HepG2 (cell line): ENCODE data around the gene ACOT13. TPM values are rescaled to one million over a fixed set of nuclear protein-coding genes. Genes with fewer than 3 reads are reported as not detected.

Experiments
- ATF5 ChIP-seq: sonication (generic); formaldehyde crosslinking; IDR thresholded peaks from 2 replicates; pipeline ENCODE4 v1.4.0; 2020; ENCODE audit warnings: mild to moderate bottlenecking, low read depth, missing genetic modification reagents
- BCL6 ChIP-seq: IDR thresholded peaks from 2 replicates; pipeline ENCODE4 v1.6.1; 2016; ENCODE audit warnings: missing genetic modification reagents, missing compliant biosample characterization
- DMTF1 ChIP-seq: sonication (generic); formaldehyde crosslinking; IDR thresholded peaks from 2 replicates; pipeline ENCODE4 v1.4.0; 2020; ENCODE audit warnings: mild to moderate bottlenecking, missing genetic modification reagents
- IRX3 ChIP-seq: sonication (generic); formaldehyde crosslinking; IDR thresholded peaks from 2 replicates; pipeline ENCODE4 v1.8.1; 2023; ENCODE audit warnings: mild to moderate bottlenecking, low read depth, missing genetic modification reagents, borderline replicate concordance
- KDM5B ChIP-seq: sonication (generic); formaldehyde crosslinking; IDR thresholded peaks from 2 replicates; pipeline ENCODE4 v1.4.0; 2020; ENCODE audit warnings: missing genetic modification reagents, mild to moderate bottlenecking, borderline replicate concordance
- NONO ChIP-seq, 2 experiments: fragments of 450-650 bp in 1 of 2; sonication (generic) in 1 of 2; formaldehyde crosslinking in 1 of 2; IDR thresholded peaks in 1 of 2; conservative IDR thresholded peaks in 1 of 2; 2 replicates each; pipeline versions ENCODE4 v1.6.1 to v1.8.0; 2017 to 2022; ENCODE audit warnings: mild to moderate bottlenecking in 1 of 2, missing genetic modification reagents in 1 of 2, moderate library complexity in 1 of 2
- PATZ1 ChIP-seq: sonication (generic); formaldehyde crosslinking; IDR thresholded peaks from 2 replicates; pipeline ENCODE4 v1.4.0; 2020; ENCODE audit warnings: missing genetic modification reagents
- SCMH1 ChIP-seq: sonication (generic); formaldehyde crosslinking; IDR thresholded peaks from 2 replicates; pipeline ENCODE4 v1.9.0; 2021; ENCODE audit warnings: missing genetic modification reagents, mild to moderate bottlenecking, borderline replicate concordance
- SP5 ChIP-seq: IDR thresholded peaks from 2 replicates; pipeline ENCODE4 v1.6.1; 2016; ENCODE audit warnings: low read depth, borderline replicate concordance
- XRCC5 ChIP-seq: fragments of 200-400 bp; formaldehyde crosslinking; optimal IDR thresholded peaks from 2 replicates; pipeline ENCODE3; 2017; ENCODE audit warnings: mild to moderate bottlenecking, low read length
- YY1 ChIP-seq: IDR thresholded peaks from 2 replicates; pipeline ENCODE4 v1.6.1; 2011; ENCODE audit warnings: low read length, low read depth, moderate library complexity, mild to moderate bottlenecking; ENCODE audit not compliant: insufficient read depth, insufficient replicate concordance
- ZBTB25 ChIP-seq: IDR thresholded peaks from 2 replicates; pipeline ENCODE4 v1.6.1; 2018; ENCODE audit warnings: missing genetic modification reagents
- ZFP90 ChIP-seq: sonication (generic); formaldehyde crosslinking; IDR thresholded peaks from 2 replicates; pipeline ENCODE4 v1.8.0; 2022; ENCODE audit warnings: missing genetic modification reagents, mild to moderate bottlenecking, inconsistent platforms, borderline replicate concordance
- ZNF12 ChIP-seq: sonication (generic); formaldehyde crosslinking; IDR thresholded peaks from 2 replicates; pipeline ENCODE4 v1.5.0; 2020; ENCODE audit warnings: missing genetic modification reagents
- ZNF30 ChIP-seq: sonication (generic); formaldehyde crosslinking; IDR thresholded peaks from 2 replicates; pipeline ENCODE4 v1.5.0; 2020; ENCODE audit warnings: mild to moderate bottlenecking, missing genetic modification reagents
- ZNF589 ChIP-seq: sonication (generic); formaldehyde crosslinking; conservative IDR thresholded peaks from 2 replicates; pipeline ENCODE4 v1.8.0; 2022; ENCODE audit warnings: mild to moderate bottlenecking, moderate library complexity, missing genetic modification reagents
- ZNF710 ChIP-seq: sonication (generic); formaldehyde crosslinking; IDR thresholded peaks from 2 replicates; pipeline ENCODE4 v1.5.0; 2020; ENCODE audit warnings: mild to moderate bottlenecking, missing genetic modification reagents, borderline replicate concordance
- polyA plus RNA-seq, 8 experiments: library from polyadenylated mRNA; depleted of rRNA in 3 of 8; stranded (reverse) in 7 of 8; unstranded in 1 of 8; fragments of >200 nt; fragmentation: Illumina TruSeq in 4 of 8; extraction: Trizol in 4 of 8; gene quantifications; 2 replicates each; pipeline versions ENCODE4 v1.2.1 to v1.2.3, GENCODE V29; 2011 to 2016; ENCODE audit warnings: low read depth in 4 of 8, missing spikeins in 1 of 8, mixed read lengths in 1 of 8; ENCODE audit not compliant: insufficient read depth in 1 of 8
- total RNA-seq, 5 experiments: library from RNA; depleted of rRNA; stranded (reverse); fragments of >200 nt; fragmentation: Illumina TruSeq; extraction: Trizol; gene quantifications; 2 replicates each; pipeline ENCODE4 v1.2.3, GENCODE V29; 2016; ENCODE audit warnings: low read depth in 1 of 5

ACOT13 gene
- total and polyA plus RNA-seq, 2 of the 13 experiments (the other 11 are each of a cell fraction or from before 2014, with no cell fraction given): 31.5 to 45.1 TPM

GRCh38 chr6:24721461-24722215 is 54.8 kb downstream of the ACOT13 start (continued):
- TF ChIP-seq ZBTB25 (CRISPR knock-in tag): peak; percentile 16; the same call in 1 of the 2 replicates
- 0 out of 2 replicates have a peak, but pooled peaks have one; percentile 13 for TF ChIP-seq PATZ1 (CRISPR knock-in tag)
- TF ChIP-seq IRX3: peak; percentile 16; the same call in 1 of the 2 replicates
- no peak for TF ChIP-seq BCL6
- no peak for TF ChIP-seq ZNF30 (CRISPR knock-in tag)
- peak; percentile 96; the same call in 1 of the 2 replicates for TF ChIP-seq KDM5B
- peak; percentile 71; the same call in 1 of the 2 replicates for TF ChIP-seq ZNF710 (CRISPR knock-in tag)
- no peak; the same call in 1 of the 2 replicates for TF ChIP-seq DMTF1 (CRISPR knock-in tag)
- no peak for TF ChIP-seq XRCC5
- no peak for TF ChIP-seq ATF5 (CRISPR knock-in tag)
- no peak for TF ChIP-seq SCMH1 (CRISPR knock-in tag)
- TF ChIP-seq ZFP90 (CRISPR knock-in tag): peak; percentile 71; the same call in 1 of the 2 replicates
- TF ChIP-seq YY1: no peak
- no peak; the same call in 1 of the 2 replicates for TF ChIP-seq ZNF589 (CRISPR knock-in tag)
- TF ChIP-seq ZNF12 (CRISPR knock-in tag): no peak; the same call in 1 of the 2 replicates
- TF ChIP-seq NONO (IDR thresholded peaks at IDR 0.05): no peak
- peak; percentile 65 for TF ChIP-seq NONO (CRISPR knock-in tag; conservative IDR thresholded peaks at IDR 0.05)
- TF ChIP-seq SP5: peak; percentile 85
